GM12864 (cell line): ENCODE results near the gene PPM1L.

Experiments used
- DNase-seq: peaks from one replicate; pipeline ENCODE4 v3.0.0-alpha.2; 2011; ENCODE audit warnings: low read depth
- H3K4me3 ChIP-seq: 2 replicates; pipeline ENCODE4 v1.5.1; 2011; ENCODE audit warnings: mild to moderate bottlenecking, low read depth, low read length, control low read depth
- TF ChIP-seq, protein P1 (sequence below): IDR thresholded peaks from 2 replicates; pipeline ENCODE4 v1.5.1; 2011; ENCODE audit warnings: low read depth, mild to moderate bottlenecking, moderate library complexity, low read length, control low read depth, inconsistent platforms; ENCODE audit errors: missing control alignments

PPM1L gene

DNA sequence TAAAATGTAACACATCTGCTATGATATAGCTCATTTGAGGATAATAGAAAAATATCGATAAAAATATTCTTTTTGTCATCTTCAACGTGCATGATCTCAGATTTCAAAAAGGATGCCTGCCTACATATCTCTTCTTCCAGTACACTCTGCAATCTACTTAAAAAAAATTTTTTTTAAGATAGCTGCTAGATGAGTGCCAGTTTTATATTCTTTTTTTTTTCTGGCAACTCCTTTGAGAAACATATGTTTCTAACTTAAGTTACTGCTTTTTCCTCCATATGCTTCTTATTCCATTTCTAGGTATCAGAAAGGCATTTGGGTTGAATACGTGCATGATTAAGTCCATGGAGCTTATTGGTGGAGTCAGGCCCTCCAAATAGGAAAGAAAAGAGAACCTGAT is 160.4 kb downstream of the PPM1L start:
- DNase-seq: no peak
- TF ChIP-seq, protein P1, sequence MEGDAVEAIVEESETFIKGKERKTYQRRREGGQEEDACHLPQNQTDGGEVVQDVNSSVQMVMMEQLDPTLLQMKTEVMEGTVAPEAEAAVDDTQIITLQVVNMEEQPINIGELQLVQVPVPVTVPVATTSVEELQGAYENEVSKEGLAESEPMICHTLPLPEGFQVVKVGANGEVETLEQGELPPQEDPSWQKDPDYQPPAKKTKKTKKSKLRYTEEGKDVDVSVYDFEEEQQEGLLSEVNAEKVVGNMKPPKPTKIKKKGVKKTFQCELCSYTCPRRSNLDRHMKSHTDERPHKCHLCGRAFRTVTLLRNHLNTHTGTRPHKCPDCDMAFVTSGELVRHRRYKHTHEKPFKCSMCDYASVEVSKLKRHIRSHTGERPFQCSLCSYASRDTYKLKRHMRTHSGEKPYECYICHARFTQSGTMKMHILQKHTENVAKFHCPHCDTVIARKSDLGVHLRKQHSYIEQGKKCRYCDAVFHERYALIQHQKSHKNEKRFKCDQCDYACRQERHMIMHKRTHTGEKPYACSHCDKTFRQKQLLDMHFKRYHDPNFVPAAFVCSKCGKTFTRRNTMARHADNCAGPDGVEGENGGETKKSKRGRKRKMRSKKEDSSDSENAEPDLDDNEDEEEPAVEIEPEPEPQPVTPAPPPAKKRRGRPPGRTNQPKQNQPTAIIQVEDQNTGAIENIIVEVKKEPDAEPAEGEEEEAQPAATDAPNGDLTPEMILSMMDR: no peak
- no peak overlapping the region for H3K4me3 ChIP-seq

DNA sequence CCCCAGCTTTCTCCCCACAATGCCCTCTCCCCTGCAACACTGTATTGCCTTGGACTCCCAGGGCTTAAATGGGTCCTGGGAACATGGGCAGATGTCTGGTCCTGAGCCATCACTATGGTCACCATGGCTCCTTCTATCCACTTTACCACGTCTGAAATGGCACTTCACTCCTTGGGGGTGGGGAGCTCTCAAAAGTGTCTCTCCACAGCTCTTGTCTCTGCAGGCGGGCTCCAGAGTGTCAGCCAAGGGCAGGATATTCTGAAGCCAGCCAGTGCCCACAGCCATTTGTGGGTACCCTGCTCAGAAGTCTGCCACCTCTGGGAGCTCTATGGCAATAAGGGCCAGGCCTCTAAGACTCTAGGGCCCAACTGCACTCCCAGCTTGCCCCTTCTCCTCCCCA is 163.9 kb downstream of the PPM1L start:
- H3K4me3 ChIP-seq: no peak overlapping the region
- TF ChIP-seq, protein P1: no peak
- no peak for DNase-seq

DNA sequence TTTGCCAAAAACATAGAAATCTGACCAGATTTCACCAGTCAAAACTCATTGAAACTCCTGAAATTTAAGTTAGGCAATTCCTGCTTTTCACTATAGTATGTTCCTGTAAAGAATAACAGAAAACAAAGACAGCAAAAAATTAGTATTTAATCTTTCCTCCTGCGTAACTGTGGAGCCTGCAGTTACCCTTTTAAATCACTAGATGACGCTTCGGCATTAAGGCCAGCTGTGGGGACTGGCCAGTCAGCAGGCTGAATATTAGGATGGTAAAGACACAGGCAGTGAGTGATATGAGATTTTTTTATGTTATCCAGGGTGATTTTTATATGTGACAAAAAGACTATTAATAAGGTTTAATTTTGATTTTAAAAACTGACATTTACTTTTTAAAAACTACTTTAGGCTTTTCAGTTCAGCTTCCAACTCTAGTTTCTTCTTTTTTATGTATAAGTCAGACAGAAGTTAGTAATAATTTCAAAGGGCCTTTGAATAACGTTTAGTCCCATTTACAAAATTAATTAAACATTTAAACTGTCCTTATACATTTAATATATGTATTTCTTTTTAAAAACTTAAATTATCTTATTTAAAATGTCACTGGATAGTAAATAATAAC is 165.1 kb downstream of the PPM1L start:
- TF ChIP-seq, protein P1: peak; percentile 75
- H3K4me3 ChIP-seq: no peak overlapping the region
- DNase-seq: peak; percentile 5

DNA sequence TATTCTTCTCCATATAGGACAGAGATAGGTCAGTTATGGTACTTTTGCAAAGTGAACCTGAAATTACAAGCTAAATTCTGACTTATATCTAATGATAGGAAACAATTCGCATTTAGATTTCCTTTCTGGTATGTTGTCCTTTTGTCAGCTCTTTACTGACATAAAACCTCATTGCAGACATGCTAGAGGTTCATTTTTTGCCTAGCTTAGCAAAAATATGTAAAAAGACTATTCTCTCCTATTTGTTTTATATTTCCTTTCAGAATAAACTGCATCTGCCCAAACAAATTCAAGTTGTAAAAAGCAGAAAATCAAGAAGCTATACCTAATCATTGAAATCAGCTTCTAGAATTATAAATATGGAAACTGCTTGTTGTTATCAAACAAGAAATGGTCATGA is 168.7 kb downstream of the PPM1L start:
- TF ChIP-seq, protein P1: no peak
- H3K4me3 ChIP-seq: no peak overlapping the region
- DNase-seq: no peak

DNA sequence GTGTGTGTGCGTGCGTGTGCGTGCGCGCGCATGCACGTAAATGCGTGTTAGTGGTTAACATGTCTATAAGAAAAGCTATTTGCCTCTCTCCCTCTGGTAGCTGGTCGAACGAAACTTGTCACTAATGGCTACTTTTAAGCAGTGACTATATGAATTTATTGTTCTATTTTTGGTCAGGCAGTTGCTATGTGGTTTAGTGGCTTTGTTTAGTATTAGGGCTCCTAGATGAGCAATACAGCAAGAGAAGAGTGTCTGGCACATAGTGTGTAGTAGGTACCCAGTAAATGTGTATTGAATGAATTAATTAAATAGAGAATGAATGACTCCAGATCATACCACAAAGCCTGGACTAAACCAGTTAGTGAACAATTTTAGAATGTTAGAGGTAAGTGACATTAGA is 171.6 kb downstream of the PPM1L start:
- H3K4me3 ChIP-seq: no peak overlapping the region

DNA sequence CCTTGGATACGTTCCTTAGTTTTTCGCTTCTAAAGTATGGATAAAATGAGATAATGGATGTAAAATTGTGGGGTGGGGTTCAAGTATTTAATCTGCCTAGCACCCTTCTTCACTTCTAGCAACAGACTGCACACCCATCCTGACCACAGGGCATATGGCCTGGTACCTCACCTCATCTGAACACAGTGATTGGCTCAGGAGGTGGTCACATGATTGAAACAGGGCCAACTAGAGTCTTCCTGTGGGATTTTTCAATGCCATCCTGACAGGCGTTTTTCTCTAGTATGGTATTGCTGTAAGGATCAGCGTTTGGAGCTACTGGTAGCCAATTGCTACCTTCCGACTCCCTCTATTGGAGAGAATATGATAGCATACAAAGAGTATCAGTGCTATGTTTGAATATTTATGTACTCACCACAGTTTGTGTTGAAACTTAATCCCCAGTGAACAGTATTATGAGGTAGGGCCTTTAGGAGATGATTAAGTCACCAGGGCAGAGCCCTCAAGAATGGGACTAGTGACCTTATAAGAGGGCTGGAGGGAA is 172.2 kb downstream of the PPM1L start:
- no peak overlapping the region for H3K4me3 ChIP-seq
- TF ChIP-seq, protein P1: no peak
- DNase-seq: no peak

More for the DNA sequence above, 171.6 kb downstream of the PPM1L start:
- TF ChIP-seq, protein P1: no peak
- no peak for DNase-seq

DNA sequence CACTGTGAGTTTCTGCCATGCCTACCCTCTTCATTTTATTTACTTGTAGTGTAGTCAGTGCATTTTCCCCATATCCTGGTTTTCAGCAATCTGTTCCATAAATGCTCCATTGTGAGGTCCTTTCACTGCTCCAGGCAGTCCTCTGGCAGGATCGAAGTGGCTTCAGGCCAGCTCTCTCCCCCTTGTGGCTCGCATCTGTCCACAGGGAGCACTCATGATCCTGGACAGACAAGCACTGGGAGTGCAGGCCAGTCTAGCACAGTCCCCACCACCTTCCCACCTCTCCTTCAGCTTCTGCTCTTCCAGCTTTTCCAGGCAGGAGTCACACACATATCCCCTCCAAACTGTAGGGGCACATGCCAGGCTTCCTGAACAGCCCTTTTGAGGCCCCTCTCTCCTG is 173.6 kb downstream of the PPM1L start:
- H3K4me3 ChIP-seq: no peak overlapping the region
- TF ChIP-seq, protein P1: no peak
- no peak for DNase-seq
